HUDEP-2 (cell line): ENCODE measurements around the gene ZNF610.
A peak's percentile ranks its signal among the peaks of the same experiment; 100 is the strongest.
"Not testable (repeated sequence)": the region's sequence is repeated elsewhere in the genome, so short reads cannot be mapped to it uniquely, and the experiment has no call there.

ENCODE experiments used
- DNase-seq, 76 experiments: peaks; one replicate each; lab custom pipeline; 2025; ENCODE audit not compliant: unreplicated experiment in 76 of 76; lab: John Stamatoyannopoulos, UW

The ZNF610 gene

DNA sequence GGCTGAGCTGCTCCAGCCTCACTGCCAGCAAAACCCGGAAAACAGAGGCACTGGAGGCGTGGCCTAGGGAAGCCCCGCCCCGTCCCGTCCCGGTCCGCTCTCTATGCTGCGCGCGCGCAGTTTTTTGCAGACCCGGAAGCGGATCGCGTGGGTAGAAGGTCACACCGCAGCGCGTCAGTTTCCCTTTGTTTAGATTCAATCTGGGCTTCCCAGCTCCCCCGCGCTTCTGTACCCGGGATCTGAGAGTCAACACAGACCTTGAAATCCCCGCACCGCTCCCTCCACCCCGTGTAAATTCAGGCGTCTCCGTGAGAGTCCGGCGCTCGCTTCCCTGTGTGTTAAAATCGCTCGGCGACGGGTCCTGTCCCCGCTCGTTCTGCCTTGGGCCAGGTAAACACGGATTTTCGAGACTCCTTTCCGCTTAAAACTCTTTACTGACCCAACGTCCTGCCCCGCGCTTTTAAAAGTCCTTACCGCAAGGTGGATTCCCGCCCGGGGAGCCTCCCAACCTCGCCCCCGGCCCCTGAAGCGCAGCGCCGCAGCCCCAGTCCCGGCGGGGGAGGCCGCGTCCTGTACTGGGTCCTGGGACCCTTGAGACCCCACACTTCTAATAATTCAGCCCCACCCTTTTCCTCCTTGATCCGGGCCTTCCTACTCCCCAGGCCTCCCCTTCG, at the start of gene ZNF610:
TSS of gene ZNF610 (plus strand) at position 127 of the 674 bp plus-strand sequence. CDS start 12,930 bp downstream, outside the sequence.
- DNase-seq: peak in 48 of 76 experiments; percentile 2 to 68 (median 33)

DNA sequence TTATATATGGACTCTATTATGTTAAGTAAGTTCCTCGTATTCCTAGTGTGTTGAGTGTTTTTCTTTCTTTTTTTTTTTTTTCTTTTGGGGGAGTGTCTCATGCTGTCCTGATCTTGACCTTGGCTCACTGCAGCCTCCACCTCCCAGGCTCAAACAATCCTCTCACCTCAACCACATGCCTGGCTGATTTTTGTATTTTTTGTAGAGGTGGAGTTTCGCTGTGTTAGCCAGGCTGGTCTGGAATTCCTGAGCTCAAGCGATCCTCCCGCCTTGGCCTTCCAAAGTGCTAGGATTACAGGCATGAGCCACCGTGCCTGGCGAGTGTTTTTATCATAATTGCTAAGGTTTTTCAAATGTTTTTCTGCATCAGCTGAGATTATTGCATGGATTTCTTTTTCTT, 49.8 kb upstream of the ZNF610 start:
- DNase-seq: no peak

DNA sequence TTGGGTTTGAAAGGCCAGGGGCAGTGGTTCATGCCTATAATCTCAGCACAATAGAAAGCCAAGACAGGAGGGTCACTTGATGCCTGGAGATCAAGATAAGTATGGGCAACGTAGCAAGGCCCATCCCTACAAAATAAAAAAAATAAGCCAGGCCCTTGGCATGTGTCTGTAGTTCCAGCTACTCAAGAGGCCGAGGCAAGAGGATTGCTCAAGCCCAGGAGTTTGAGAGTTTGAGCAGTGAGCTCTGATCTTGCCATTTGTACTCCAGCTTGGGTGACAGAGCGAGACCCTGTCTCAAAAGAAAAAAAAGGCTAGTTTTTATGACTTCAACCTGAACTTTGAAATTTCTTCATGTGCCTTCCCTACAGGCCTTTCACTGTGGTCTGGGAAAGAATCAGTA, 44.3 kb upstream of the ZNF610 start:
- DNase-seq: no peak

DNA sequence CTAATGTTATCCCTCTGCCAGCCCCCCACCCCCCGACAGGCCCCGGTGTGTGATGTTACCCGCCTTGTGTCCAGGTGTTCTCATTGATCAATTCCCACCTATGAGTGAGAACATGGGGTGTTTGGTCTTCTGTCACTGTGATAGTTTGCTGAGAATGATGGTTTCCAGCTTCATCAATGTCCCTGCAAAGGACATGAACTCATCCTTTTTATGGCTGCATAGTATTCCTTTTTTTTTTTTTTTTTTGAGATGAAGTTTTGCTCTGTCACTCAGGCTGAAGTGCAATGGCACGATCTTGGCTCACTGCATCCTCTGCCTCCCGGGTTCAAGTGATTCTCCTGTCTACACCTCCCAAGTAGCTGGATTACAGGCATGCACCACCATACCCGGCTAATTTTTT, 43.1 kb upstream of the ZNF610 start:
- DNase-seq: not testable (repeated sequence)

DNA sequence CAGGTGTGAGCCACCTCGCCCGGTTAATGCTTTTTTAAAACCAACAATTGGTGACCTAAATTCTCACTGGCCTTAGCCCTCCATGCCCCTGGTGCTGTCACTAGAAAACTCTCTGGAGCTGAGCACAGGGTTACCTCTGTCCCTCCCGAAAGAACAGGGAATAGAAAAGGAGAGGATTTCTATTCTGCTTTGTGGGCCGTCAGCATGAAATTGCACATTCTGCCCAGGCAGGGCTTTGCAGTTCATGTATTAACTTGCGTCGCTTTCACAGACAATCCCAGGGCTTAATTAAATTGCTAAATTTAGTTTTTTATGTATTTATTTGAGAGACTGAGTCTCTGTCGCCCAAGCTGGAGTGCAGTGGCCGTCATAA, 39.7 kb upstream of the ZNF610 start:
- peak in 4 of 76 experiments; percentile 36 to 65 (median 47) for DNase-seq

DNA sequence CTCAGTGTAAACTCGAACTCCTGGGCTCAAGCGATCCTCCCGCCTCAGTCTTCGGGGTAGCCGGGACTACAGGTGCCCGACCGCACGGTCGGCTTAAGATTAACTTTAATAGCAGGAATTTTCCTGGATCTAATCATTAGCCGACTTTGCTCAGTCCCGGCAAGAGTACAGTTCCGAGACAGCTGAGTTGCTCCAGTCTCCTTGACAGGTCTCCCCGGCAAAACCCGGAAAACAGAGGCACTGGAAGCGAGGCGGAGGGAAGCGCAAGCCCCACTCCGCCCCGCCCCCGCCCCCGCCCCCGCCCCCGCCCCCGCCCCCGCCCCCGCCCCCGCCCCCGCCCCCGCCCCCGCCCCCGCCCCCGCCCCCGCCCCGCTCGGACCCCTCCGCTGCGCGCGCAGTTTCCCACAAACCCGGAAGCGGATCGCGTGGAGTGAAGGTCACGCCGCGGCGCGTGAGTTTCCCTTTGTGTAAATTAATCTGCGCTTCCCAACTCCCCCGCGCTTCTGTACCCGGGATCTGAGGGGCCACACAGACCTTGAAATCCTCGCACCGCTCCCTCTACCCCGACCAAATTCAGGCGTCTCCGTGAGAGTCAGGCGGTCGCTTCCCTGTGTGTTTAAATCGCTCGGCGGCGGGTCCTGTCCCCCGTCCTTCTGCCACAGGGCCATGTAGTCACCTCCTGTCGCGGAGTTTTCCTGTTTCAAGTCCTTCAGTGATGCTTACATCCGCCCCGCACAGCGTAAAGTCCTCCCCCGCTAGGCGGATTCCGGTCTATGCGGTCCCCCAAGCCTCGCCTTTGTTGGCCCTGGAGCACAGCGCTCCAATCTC, 39.1 kb upstream of the ZNF610 start, which contains the start of gene ZNF480:
TSS of gene ZNF480 (plus strand) at position 397 of the 828 bp plus-strand sequence. CDS start 3,244 bp downstream, outside the sequence.
- peak in 71 of 76 experiments; percentile 7 to 83 (median 62) for DNase-seq

DNA sequence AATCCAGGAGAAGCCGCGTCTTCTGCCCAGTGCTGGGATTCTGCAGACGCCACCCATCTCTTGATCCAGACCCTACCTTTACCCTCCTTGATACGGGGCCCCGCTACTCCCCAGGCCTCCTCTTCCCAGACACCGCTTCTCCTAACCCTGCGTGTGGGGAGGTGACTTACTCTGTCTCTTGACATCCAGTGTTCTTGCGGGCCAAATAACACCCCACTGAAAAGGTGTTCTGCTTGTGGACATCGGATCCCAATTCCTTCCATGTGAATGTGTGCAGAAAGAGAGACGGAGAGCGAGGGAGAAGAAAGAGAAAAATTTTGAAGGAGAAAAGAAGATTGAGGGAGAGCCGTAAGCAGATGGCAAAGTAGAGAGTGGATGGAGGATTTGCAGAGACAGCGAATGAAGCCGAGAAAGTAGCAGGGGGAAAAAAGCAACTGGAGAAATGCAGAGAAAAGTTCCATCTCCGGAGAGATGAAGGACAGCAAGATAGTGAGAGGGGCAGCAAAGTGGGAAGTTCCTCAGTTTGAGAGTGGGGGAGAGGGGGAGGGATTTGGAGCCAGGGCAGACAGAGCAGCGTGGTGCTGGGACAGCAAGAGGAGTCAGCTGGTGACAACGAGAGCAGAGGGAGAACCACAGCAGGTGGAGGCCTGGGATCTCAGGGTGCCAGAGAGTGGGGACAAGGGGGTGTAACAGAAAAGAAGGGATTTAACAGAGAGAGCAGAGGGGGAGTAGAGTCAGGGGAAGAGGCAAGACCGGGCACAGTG, 38.3 kb upstream of the ZNF610 start:
- peak in 3 of 76 experiments; percentile 45 to 53 (median 47) for DNase-seq

DNA sequence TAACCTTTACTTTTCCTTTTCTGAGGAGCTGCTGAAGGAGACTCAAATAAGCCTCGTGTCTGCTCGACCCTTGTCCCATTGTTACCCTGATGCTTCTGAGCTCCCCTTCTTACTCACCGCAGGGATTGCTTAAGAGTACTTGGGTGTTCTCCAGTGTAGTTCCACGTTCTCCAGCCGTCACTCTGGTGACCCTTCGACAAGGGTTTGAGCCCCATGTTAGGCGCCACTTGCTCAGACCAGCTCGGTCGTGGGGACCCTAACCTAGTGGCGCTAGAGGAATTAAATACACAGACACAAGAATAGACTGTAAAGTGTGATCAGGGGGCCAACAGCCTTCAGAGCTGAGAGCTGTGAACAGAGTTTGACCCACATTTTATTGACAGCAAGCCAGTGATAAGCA, 28.8 kb upstream of the ZNF610 start:
- peak in 6 of 76 experiments; percentile 1 to 10 (median 5) for DNase-seq

DNA sequence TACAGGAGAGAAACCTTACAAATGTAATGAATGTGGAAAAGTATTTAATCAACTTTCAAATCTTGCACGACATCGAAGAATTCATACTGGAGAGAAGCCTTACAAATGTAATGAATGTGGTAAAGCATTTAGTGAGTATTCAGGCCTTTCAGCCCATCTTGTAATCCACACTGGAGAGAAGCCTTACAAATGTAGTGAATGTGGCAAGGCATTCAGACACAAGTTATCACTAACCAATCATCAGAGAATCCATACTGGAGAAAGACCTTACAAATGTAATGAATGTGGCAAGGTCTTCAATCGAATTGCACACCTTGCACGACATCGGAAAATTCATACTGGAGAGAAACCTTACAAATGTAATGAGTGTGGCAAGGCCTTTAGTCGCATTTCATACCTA, 13.6 kb upstream of the ZNF610 start:
- no peak for DNase-seq

DNA sequence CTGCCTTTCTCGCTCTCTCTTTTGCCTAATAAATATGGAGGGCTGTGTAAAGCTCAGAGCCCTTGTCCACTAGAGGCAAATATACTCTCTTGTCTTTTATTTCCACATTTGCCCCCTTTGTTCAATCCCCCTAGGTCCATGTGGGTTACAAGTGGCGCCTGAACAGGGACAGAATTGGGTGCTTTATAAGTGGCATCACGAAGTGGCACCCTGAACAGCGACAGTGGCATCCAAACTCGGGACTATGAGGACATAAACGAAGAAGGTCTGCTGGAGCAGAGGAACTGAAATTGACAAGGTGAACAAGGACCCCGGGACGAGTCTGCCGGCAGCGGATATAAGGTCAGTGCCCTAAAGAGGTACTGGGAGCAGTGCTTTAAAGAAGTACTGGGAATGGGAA, 4.3 kb upstream of the ZNF610 start:
- DNase-seq: no peak

DNA sequence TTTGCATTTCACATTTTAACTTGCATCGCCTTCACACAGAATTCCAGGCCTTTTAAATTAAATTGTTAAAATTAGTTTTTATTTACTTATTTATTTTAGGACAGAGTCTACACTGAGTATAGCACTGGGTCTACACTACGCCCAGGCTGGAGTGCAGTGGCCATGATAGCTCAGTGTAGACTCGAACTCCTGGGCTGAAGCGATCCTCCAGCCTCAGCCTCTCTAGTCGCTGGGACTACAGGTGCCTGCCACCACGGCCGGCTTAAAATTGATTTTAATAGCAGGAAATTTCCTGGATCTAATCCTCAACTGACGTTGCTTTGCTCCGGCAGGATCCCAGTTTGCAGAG, 301 bp upstream of the ZNF610 start:
- no peak for DNase-seq

DNA sequence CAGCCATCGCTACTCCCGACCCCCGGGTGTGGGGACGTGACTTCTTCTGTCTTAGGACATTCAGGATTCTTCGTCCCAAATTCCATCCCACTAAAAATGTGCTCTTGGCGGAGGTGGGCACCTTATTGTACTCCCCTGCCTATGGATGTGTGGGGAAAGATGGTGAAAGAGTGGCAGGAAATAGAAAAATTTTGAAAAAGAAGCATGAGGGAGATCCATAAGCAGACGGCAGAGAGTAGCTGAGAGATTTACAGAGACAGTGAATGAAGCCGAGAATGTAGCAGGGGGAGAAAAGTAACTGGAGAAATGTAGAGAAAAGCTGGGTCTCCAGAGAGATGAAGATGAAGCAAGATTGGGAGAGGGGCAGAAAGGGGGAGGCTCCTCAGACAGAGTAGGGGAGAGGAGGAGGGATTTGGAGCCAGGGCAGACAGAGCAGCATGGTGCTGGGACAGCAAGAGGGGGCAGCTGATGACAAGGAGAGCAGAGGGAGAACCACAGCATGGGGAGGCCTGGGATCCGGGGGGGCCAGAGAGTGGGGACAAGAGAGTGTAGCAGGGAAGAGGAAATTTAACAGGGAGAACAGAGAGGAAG, 843 bp downstream of the ZNF610 start:
- DNase-seq: no peak

DNA sequence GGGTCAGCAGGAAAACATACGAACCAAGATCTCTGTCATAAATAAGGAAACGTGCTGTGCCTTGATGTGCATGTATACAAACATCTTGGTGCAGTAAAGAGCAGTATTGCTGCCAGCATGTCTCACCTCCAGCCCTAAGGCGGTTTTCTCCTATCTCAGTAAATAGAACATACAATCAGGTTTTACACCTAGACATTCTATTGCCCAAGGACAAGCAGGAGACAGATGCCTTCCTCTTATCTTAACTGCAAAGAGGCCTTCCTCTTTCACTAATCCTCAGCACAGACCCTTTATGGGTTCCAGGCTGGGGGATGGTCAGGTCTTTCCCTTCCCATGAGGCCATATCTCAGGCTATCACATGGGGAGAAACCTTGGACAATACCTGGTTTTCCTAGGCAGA, 3.0 kb downstream of the ZNF610 start:
- DNase-seq: not testable (repeated sequence)

DNA sequence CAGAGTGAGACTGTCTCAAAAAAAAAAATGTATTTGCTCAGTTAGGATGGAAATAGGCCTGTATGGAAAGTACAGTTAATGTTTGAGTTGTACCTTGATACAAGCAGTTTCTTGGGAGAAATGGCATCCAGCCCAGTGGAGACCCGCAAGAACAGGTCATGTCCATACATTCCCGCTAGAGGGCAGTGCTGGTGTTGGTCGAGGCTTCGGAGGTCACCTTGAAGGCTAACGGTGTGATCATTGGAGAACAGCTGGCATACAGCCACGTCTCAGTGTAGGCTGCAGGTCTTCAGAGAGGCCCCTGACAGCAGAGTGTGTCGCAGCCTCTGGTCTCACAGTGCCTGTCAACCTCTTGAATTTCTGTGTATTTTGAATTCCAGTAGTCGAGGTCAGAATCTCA, 7.5 kb downstream of the ZNF610 start:
- peak in 22 of 76 experiments; percentile 1 to 38 (median 7) for DNase-seq

DNA sequence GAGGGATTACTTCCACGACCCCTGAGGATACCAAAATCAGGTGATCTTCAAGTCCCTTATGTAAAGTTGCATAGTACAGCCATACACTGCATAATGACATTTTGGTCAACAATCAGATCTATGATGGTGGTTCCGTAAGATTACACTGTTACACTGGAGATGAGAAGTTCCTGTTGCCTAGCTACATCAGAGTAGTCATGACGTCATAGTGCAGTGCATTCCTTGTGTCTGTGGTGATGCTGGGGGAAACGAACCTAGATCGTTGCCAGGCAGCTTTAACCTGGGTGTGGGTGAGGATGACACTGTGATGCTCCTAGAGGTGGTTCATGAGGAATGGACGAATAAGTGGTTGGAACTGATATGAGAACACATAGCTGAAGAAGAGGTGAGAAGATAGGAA, 9.1 kb downstream of the ZNF610 start:
- DNase-seq: no peak

DNA sequence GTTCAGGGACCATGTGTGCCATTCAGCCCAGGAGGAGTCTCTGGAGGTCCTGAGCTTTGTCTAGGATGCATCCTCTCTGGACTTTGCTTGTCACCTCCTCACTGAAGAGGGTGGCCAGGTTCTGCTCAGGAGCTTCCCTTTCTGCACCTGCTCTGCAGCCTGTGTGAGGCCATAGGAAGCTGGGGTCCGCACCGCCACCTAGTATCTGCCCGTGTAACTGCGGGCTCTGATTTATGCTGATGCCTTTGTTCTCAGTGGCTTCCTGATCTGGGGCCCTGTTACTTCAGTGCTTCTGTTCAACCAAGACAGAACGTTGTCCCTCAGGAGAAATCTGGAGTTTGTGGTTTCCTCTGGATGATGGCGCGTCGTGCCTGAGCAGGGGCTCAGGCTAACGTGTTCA, 15.5 kb downstream of the ZNF610 start:
- DNase-seq: peak in 1 of 76 experiments; percentile 1

DNA sequence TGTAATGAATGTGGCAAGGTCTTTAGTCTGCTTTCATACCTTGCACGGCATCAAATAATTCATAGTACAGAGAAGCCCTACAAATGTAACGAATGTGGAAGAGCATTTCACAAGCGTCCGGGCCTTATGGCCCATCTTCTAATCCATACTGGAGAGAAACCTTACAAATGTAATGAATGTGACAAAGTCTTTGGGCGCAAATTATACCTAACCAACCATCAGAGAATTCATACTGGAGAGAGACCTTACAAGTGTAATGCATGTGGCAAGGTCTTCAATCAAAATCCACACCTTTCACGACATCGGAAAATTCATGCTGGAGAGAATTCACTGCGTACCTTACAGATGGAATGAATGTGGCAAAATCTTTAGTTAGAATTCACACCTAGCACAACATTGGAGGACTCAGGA, 30.4 kb downstream of the ZNF610 start:
- DNase-seq: no peak

DNA sequence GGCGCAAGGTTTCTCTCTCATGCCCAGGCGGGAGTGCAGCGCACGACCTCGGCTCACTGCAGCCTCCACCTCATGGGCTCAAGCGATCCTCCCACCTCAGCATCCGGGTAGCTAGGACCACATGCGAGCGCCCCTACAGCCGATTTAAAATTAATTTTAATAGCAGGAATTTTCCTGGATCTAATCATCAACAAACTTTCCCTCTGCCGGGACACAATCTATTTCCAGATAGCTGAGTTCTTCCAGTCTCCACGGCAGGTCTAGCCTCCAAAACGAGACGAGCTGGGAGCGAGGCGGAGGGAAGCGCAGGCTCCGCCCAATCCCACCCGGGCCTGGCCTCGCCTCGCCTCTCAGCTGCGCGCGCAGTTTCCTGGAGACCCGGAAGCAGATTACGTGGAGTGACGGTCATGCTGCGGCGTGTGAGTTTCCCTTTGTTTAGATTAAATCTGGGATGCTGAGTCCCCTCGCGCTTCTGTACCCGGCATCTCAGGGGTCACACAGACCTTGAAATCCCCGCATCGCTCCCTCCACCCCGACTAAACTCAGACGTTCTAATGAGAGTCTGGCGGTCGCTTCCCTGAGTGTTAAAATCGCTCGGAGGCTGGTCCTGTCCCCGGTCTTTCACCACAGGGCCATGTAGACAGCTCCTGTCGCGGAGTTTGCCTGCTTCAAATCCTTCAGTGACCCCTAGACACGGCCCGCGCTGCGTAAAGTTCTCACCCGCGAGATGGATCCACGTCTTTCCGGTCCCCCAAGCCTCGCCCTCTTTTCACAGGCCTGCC, 33.7 kb downstream of the ZNF610 start, which contains the start of gene ZNF880:
TSS of gene ZNF880 (plus strand) at position 365 of the 782 bp plus-strand sequence. CDS start at position 408, 43 bp downstream.
- DNase-seq: peak in 58 of 76 experiments; percentile 4 to 81 (median 54)

DNA sequence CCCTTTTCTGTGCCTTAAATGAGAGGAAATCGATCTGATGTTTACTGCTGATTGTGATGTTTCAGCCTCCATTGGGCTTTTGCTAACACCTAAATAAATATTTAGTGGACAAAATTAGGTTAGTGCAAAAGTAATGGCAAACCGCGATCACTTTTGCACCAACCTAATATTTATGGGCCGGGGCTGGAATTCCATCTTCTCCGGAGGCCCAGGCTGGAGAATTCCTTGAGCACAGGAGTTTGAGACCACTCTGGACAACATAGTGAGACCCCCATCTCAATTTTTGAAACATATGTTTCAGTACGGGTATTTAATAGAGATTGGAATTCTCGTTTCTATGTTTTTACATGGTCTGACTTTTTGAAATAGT, 34.3 kb downstream of the ZNF610 start:
- no peak for DNase-seq

DNA sequence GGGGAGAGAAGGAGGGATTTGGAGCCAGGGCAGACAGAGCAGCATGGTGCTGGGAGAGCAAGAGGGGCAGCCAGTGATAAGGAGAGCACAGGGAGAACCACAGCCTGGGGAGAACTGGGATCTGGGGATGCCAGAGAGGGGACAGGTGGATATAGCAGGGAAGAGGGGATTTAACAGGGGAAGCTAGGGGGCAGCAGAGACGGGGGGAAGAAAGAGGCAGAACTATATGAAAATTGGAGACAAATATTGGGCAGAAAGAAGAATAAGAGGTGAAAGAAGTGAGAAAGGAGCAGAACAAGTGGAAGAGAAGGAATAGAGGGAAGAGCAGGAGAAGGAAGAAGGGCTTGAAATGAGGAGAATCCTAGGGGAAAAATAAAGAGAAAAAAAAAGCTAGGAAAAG, 55.1 kb downstream of the ZNF610 start:
- no peak for DNase-seq
